ENCODE data around the gene IZUMO4. TPM values are rescaled to one million over a fixed set of nuclear protein-coding genes. Genes with fewer than 3 reads are reported as not detected.

The IZUMO4 gene
- total and polyA plus RNA-seq, 4 donors: 1.2 to 1.4 (median 1.2) TPM

DNA sequence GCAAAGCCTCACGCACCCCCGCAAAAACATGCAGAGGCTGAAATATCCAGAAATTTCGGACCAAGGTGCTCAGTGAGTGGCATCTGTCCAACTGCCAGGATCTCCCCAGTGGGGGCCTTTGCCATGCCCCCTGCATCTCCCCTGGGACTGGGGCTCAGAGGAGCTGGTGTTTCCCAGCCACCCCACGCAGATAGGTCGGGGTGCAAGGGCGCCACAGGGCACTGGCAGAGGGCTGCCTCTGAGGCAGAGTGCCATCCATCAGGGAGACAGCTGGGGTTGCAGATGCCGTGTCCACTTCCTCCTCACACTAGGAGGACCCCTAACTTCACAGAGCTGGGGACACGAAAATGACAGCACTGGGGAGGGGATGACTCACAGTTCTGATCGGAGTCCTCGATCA lies 26.3 kb downstream of the IZUMO4 start:
- WGBS: 96% methylated on average over 10 of the region's 10 CpGs
- peaks cover 14 to 80% (median 41%) of the 10 kb centered on the region in 4 donors for H3K36me3 ChIP-seq (ENCODE audit: control insufficient read depth in 4 of 4, insufficient read depth in 3 of 4, low read depth in 1 of 4, low read length in 3 of 4)
- no peak for TF ChIP-seq EGR1 (IDR thresholded peaks at IDR 0.05; ENCODE audit: low read depth in 2 of 2)
- TF ChIP-seq YY1 (IDR thresholded peaks at IDR 0.05): no peak
- no peak for TF ChIP-seq GABPA (IDR thresholded peaks at IDR 0.05 in 1 of 2, conservative IDR thresholded peaks at IDR 0.05 in 1 of 2)
- TF ChIP-seq TAF1 (conservative IDR thresholded peaks at IDR 0.05): no peak
- no peak for TF ChIP-seq HNF4G (IDR thresholded peaks at IDR 0.05)
- TF ChIP-seq SP1 (IDR thresholded peaks at IDR 0.05): no peak
- TF ChIP-seq NR2F2 (IDR thresholded peaks at IDR 0.05): no peak
- TF ChIP-seq, protein P1, sequence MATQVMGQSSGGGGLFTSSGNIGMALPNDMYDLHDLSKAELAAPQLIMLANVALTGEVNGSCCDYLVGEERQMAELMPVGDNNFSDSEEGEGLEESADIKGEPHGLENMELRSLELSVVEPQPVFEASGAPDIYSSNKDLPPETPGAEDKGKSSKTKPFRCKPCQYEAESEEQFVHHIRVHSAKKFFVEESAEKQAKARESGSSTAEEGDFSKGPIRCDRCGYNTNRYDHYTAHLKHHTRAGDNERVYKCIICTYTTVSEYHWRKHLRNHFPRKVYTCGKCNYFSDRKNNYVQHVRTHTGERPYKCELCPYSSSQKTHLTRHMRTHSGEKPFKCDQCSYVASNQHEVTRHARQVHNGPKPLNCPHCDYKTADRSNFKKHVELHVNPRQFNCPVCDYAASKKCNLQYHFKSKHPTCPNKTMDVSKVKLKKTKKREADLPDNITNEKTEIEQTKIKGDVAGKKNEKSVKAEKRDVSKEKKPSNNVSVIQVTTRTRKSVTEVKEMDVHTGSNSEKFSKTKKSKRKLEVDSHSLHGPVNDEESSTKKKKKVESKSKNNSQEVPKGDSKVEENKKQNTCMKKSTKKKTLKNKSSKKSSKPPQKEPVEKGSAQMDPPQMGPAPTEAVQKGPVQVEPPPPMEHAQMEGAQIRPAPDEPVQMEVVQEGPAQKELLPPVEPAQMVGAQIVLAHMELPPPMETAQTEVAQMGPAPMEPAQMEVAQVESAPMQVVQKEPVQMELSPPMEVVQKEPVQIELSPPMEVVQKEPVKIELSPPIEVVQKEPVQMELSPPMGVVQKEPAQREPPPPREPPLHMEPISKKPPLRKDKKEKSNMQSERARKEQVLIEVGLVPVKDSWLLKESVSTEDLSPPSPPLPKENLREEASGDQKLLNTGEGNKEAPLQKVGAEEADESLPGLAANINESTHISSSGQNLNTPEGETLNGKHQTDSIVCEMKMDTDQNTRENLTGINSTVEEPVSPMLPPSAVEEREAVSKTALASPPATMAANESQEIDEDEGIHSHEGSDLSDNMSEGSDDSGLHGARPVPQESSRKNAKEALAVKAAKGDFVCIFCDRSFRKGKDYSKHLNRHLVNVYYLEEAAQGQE (IDR thresholded peaks at IDR 0.05): no peak
- TF ChIP-seq, protein P2, sequence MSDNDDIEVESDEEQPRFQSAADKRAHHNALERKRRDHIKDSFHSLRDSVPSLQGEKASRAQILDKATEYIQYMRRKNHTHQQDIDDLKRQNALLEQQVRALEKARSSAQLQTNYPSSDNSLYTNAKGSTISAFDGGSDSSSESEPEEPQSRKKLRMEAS (IDR thresholded peaks at IDR 0.05): no peak
- no peak for TF ChIP-seq FOXA2 (IDR thresholded peaks at IDR 0.05)
- no peak for TF ChIP-seq RXRA (IDR thresholded peaks at IDR 0.05)
- TF ChIP-seq FOXA1 (IDR thresholded peaks at IDR 0.05): no peak
- no peak for TF ChIP-seq JUND (IDR thresholded peaks at IDR 0.05)
- TF ChIP-seq, protein P3, sequence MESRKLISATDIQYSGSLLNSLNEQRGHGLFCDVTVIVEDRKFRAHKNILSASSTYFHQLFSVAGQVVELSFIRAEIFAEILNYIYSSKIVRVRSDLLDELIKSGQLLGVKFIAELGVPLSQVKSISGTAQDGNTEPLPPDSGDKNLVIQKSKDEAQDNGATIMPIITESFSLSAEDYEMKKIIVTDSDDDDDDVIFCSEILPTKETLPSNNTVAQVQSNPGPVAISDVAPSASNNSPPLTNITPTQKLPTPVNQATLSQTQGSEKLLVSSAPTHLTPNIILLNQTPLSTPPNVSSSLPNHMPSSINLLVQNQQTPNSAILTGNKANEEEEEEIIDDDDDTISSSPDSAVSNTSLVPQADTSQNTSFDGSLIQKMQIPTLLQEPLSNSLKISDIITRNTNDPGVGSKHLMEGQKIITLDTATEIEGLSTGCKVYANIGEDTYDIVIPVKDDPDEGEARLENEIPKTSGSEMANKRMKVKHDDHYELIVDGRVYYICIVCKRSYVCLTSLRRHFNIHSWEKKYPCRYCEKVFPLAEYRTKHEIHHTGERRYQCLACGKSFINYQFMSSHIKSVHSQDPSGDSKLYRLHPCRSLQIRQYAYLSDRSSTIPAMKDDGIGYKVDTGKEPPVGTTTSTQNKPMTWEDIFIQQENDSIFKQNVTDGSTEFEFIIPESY (IDR thresholded peaks at IDR 0.05): no peak
- TF ChIP-seq HNF4A (conservative IDR thresholded peaks at IDR 0.05): no peak
- TF ChIP-seq, protein P4, sequence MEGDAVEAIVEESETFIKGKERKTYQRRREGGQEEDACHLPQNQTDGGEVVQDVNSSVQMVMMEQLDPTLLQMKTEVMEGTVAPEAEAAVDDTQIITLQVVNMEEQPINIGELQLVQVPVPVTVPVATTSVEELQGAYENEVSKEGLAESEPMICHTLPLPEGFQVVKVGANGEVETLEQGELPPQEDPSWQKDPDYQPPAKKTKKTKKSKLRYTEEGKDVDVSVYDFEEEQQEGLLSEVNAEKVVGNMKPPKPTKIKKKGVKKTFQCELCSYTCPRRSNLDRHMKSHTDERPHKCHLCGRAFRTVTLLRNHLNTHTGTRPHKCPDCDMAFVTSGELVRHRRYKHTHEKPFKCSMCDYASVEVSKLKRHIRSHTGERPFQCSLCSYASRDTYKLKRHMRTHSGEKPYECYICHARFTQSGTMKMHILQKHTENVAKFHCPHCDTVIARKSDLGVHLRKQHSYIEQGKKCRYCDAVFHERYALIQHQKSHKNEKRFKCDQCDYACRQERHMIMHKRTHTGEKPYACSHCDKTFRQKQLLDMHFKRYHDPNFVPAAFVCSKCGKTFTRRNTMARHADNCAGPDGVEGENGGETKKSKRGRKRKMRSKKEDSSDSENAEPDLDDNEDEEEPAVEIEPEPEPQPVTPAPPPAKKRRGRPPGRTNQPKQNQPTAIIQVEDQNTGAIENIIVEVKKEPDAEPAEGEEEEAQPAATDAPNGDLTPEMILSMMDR (IDR thresholded peaks at IDR 0.05; ENCODE audit: low read depth, low read length, missing input control): no peak
- no peak for TF ChIP-seq RAD21 (IDR thresholded peaks at IDR 0.05)
- TF ChIP-seq, protein P5, sequence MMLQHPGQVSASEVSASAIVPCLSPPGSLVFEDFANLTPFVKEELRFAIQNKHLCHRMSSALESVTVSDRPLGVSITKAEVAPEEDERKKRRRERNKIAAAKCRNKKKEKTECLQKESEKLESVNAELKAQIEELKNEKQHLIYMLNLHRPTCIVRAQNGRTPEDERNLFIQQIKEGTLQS (IDR thresholded peaks at IDR 0.05): no peak

More for the DNA sequence above, 26.3 kb downstream of the IZUMO4 start:
- Histone ChIP-seq H3K27ac (ENCODE audit: low read depth in 1 of 2, low read length in 2 of 2) (no peak overlapping the region), H3K9ac (ENCODE audit: low read depth in 1 of 2, low read length in 2 of 2) (no peak overlapping the region), H3K27me3 (ENCODE audit: control insufficient read depth in 4 of 4, insufficient read depth in 4 of 4, low read length in 3 of 4) (no peaks in the 10 kb centered on the region), H3K4me3 (ENCODE audit: low read depth in 1 of 3, low read length in 3 of 3) (no peak overlapping the region), H3K9me3 (ENCODE audit: control insufficient read depth in 4 of 4, low read length in 3 of 4) (no peaks in the 10 kb centered on the region), H3K4me1 (ENCODE audit: control insufficient read depth in 4 of 4, insufficient read depth in 4 of 4, low read length in 3 of 4) (no peaks in the 10 kb centered on the region)
- no peak for DNase-seq (ENCODE audit: low spot score)

Measured in liver (tissue), 9 donors.